ENCODE results near the gene DIP2C. TPM values are rescaled to one million over a fixed set of nuclear protein-coding genes. Genes with fewer than 3 reads are reported as not detected.

DIP2C gene
- total RNA-seq, 1 experiment from 2014 or later = 5.0 TPM

- DNase-seq = no peak
- Histone ChIP-seq H3K9me3 (replicated peaks) (no peaks in the 10 kb centered on the region), H3K36me3 (no peaks in the 10 kb centered on the region), H3K27ac (no peak overlapping the region), H3K27me3 (no peaks in the 10 kb centered on the region), H3K4me1 (peaks cover 8% of the 10 kb centered on the region), H3K4me3 (no peak overlapping the region)
Measured at GRCh38 chr10:551373-552252, 137.9 kb downstream of the DIP2C start.

GRCh38 chr10:550665-551372, 138.6 kb downstream of the DIP2C start:
- no peaks in the 10 kb centered on the region for H3K36me3 ChIP-seq
- H3K9me3 ChIP-seq (replicated peaks) = no peaks in the 10 kb centered on the region
- H3K27ac ChIP-seq = no peak overlapping the region
- no peak for DNase-seq
- H3K4me1 ChIP-seq = peaks cover 8% of the 10 kb centered on the region
- no peaks in the 10 kb centered on the region for H3K27me3 ChIP-seq
- H3K4me3 ChIP-seq = no peak overlapping the region

DNA sequence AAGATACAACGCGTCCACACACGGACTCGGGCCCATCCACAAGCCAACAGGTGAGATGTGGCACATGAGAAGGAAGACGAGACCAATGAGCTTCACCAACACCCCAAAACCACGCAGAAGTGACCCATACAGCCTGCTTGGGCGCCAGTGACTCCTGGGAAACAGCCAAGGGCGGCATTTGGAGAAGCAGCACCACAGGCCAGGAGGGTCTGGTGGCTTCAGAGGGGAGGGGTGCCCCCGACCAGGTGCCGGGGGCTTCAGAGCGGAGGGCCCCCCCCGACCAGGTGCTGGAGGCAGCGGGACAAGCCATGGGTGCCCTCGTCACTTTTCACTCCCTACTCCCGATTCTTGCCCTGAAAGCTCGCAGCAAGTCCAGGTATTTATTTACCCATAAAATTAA, 140.1 kb downstream of the DIP2C start:
- no peak for DNase-seq
- Histone ChIP-seq H3K9me3 (replicated peaks) (no peaks in the 10 kb centered on the region), H3K36me3 (no peaks in the 10 kb centered on the region)

DNA sequence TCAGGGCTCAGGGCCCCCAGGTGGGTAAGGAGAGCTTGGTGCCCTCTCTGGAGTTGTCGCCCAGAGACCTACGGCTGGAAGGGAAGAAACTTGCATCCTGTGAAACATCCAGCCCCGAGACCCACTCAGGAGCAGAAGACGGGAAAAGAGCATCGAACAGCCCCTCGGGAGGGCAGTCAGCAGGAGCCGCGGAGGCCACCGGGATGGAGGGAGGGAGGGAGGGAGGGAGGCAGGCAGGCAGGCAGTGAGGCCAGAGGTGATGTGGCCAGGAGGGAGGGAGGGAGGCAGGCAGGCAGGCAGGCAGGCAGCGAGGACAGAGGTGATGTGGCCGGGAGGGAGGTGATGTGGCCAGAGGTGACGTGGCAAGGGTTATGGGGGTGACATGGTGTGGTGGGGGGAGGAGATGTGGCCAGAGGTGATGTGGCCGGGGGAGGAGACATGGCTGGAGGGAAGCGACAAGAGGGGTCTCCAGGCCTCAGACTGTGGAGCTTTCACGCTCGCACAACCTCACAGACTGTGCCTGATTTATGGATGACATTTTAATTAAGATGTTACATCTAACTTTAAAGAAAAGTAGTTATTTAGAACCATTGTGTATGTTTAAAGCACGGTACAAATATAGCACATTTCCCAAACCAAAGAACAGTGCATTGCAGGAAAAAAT, 141.1 kb downstream of the DIP2C start:
- DNase-seq = no peak
- peaks cover 7% of the 10 kb centered on the region for H3K4me1 ChIP-seq

More for the DNA sequence above, 140.1 kb downstream of the DIP2C start:
- H3K4me3 ChIP-seq = no peak overlapping the region
- H3K27ac ChIP-seq = no peak overlapping the region
- H3K4me1 ChIP-seq = peaks cover 8% of the 10 kb centered on the region
- H3K27me3 ChIP-seq = no peaks in the 10 kb centered on the region

DNA sequence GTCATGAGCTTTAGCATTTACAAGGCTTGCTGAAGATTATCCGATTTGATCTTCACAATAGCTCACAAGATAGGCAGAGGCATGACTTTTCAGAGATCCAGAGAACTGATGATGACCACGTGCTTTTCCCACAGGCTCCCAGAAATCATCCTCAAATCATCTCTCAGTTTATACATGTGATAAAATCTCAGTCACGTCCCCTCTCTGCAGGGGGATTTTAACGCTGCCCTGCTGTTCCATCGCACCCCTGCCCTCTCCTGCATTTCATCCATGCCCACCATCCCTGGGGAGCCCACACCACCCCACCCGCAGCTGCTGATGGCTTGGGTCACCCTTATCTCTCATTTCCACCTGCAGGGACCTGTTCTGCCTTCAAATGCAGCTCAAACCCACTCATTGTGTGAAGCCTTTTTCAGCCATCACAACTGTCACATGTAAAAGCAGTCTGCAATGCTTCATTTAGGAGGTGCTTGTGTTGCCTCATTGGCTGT, 141.8 kb downstream of the DIP2C start:
- no peaks in the 10 kb centered on the region for H3K27me3 ChIP-seq
- no peak overlapping the region for H3K4me3 ChIP-seq
- H3K27ac ChIP-seq = no peak overlapping the region
- no peaks in the 10 kb centered on the region; the same call in 1 of the 2 replicates for H3K4me1 ChIP-seq
- no peaks in the 10 kb centered on the region for H3K9me3 ChIP-seq (replicated peaks)
- no peaks in the 10 kb centered on the region for H3K36me3 ChIP-seq
- no peak for DNase-seq

More for the DNA sequence above, 141.1 kb downstream of the DIP2C start:
- no peaks in the 10 kb centered on the region for H3K27me3 ChIP-seq
- no peaks in the 10 kb centered on the region for H3K36me3 ChIP-seq
- no peak overlapping the region for H3K27ac ChIP-seq
- no peak overlapping the region for H3K4me3 ChIP-seq
- no peaks in the 10 kb centered on the region for H3K9me3 ChIP-seq (replicated peaks)

DNA sequence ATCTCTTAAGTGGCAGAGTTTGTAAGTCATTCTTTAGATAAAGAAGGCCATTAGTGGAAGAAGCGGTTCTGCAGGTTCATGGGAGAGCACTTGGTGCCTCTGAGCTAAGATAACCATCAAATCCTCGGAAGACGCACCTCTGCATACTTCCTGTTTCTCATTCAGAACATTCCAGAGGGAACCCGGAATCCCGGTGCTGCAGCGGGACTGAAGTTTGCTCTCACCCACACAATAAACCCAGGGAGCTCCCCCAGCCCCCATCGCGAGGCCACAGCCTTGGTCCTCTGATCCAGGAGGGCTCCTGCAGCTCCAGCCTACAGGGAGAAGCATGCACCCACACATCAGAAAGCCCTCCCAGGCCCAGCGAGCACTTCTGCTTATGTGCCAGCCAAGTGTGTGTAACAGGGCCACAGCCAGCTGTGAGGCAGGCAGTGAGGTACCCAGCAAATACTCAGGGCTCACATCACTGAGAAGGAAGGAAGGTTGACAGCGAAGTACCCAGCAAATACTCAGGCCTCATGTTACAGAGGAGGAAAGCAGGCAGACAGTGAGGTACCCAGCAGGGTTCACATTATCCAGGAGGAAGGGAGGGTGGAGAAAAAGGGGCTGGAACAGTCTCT, 142.4 kb downstream of the DIP2C start:
- Histone ChIP-seq H3K9me3 (replicated peaks) (no peaks in the 10 kb centered on the region), H3K27ac (no peak overlapping the region)
- no peak for DNase-seq

DNA sequence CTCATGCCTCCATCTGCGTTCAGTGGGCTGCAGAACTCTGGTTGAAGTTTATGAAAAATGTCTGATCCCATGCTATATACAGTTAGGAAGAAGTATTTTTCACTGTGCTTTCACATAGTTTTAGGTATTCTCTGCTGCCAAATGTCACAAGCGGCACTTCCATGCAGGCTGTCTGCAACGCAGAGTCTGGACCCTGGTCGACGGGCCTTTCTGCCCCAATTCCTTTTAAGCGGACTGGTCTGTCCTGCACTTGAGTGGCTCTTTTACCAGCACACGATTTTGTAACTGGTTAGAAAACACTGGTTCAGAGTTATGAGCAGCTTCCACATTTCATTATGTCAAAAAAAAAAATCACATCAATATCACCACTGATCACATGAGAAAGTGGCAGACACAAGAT, 143.0 kb downstream of the DIP2C start:
- DNase-seq = no peak
- H3K36me3 ChIP-seq = no peaks in the 10 kb centered on the region
- no peaks in the 10 kb centered on the region for H3K27me3 ChIP-seq

More for the DNA sequence above, 142.4 kb downstream of the DIP2C start:
- Histone ChIP-seq H3K27me3 (no peaks in the 10 kb centered on the region), H3K4me1 (no peaks in the 10 kb centered on the region), H3K4me3 (no peak overlapping the region), H3K36me3 (no peaks in the 10 kb centered on the region)

GRCh38 chr10:543862-544822, 145.3 kb downstream of the DIP2C start:
- DNase-seq = no peak
- Histone ChIP-seq H3K27ac (no peak overlapping the region), H3K4me1 (no peaks in the 10 kb centered on the region), H3K27me3 (no peaks in the 10 kb centered on the region), H3K4me3 (no peak overlapping the region), H3K9me3 (replicated peaks) (no peaks in the 10 kb centered on the region), H3K36me3 (no peaks in the 10 kb centered on the region)

More for the DNA sequence above, 143.0 kb downstream of the DIP2C start:
- Histone ChIP-seq H3K27ac (no peak overlapping the region), H3K9me3 (replicated peaks) (no peaks in the 10 kb centered on the region), H3K4me3 (no peak overlapping the region), H3K4me1 (no peaks in the 10 kb centered on the region)

DNA sequence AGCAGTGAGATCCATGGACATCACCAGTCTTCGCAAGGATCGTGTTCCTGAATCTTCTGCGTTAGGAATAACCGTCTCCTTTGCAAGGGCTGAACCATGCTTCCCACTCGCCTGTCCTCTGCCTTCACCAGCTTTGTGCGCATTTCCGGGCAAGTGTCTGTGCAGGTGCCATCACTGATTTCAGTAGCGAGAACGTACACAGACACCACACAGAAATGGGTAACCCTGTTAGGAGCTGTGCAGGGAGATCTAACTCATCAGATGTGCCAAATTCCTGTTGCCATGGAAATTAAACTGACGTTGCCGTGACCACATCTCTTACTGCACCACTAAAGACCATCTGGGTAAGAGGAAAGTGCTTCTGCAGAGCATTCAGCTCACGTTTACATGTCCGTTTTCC, 146.3 kb downstream of the DIP2C start:
- Histone ChIP-seq H3K4me3 (no peak overlapping the region), H3K36me3 (no peaks in the 10 kb centered on the region), H3K27ac (no peak overlapping the region), H3K9me3 (replicated peaks) (no peaks in the 10 kb centered on the region), H3K27me3 (no peaks in the 10 kb centered on the region), H3K4me1 (no peaks in the 10 kb centered on the region)
- no peak for DNase-seq

- Histone ChIP-seq H3K27me3 (no peaks in the 10 kb centered on the region), H3K27ac (no peak overlapping the region), H3K9me3 (replicated peaks) (no peaks in the 10 kb centered on the region), H3K4me3 (no peak overlapping the region), H3K36me3 (no peaks in the 10 kb centered on the region), H3K4me1 (no peaks in the 10 kb centered on the region)
- DNase-seq = no peak
Measured at GRCh38 chr10:541750-542371, 147.6 kb downstream of the DIP2C start.

DNA sequence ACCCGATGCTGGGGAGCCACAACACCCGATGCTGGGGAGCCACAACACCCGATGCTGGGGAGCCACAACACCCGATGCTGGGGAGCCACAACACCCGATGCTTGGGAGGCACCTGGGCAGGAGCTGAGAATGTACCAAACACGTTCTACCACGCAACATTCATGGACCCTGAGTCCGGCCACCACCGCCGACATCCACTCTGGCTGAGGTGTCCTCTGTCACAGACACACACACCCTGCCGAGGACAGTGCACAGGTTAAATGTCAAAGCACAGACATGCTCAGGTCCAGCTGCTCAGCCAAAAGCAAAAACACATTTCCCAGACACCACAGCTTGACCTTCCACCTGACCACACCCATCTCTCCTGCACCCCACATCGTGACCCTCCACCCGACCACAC, 148.4 kb downstream of the DIP2C start:
- Histone ChIP-seq H3K4me1 (no peaks in the 10 kb centered on the region), H3K27me3 (no peaks in the 10 kb centered on the region), H3K4me3 (no peak overlapping the region), H3K9me3 (replicated peaks) (no peaks in the 10 kb centered on the region), H3K27ac (no peak overlapping the region), H3K36me3 (no peaks in the 10 kb centered on the region)
- DNase-seq = no peak

GRCh38 chr10:538895-539294, 150.6 kb downstream of the DIP2C start:
- H3K27ac ChIP-seq = no peak overlapping the region
- H3K9me3 ChIP-seq (replicated peaks) = no peaks in the 10 kb centered on the region
- no peak overlapping the region for H3K4me3 ChIP-seq
- no peaks in the 10 kb centered on the region for H3K36me3 ChIP-seq
- H3K4me1 ChIP-seq = no peaks in the 10 kb centered on the region
- DNase-seq = no peak
- H3K27me3 ChIP-seq = no peaks in the 10 kb centered on the region

- Histone ChIP-seq H3K27ac (no peak overlapping the region), H3K27me3 (no peaks in the 10 kb centered on the region), H3K4me3 (no peak overlapping the region), H3K36me3 (no peaks in the 10 kb centered on the region), H3K9me3 (replicated peaks) (no peaks in the 10 kb centered on the region), H3K4me1 (peaks cover 3% of the 10 kb centered on the region; the same call in 1 of the 2 replicates)
- DNase-seq = no peak
Measured at GRCh38 chr10:536935-537334, 152.5 kb downstream of the DIP2C start.

All from SJCRH30 (cell line).